ENCODE measurements around the gene INPP4A.

Gene INPP4A

GRCh38 chr2:98614024-98614739 lies 169.5 kb downstream of the INPP4A start:
- Histone ChIP-seq H3K9ac (ENCODE audit: low read length) (no peak overlapping the region), H3K27ac (ENCODE audit: low read depth, low read length) (no peak overlapping the region), H3K4me3 (ENCODE audit: low read depth in 1 of 2, low read length in 2 of 2) (no peak overlapping the region), H3K27me3 (ENCODE audit: control insufficient read depth in 1 of 2, insufficient read depth in 2 of 2, low read length in 2 of 2) (no peaks in the 10 kb centered on the region), H3K36me3 (ENCODE audit: insufficient read depth, low read length) (peaks cover 58% of the 10 kb centered on the region), H3K4me1 (ENCODE audit: insufficient read depth, low read length) (peaks cover 24% of the 10 kb centered on the region), H3K9me3 (ENCODE audit: low read length) (no peaks in the 10 kb centered on the region)

- Histone ChIP-seq H3K9ac (ENCODE audit: low read length) (no peak overlapping the region), H3K4me1 (ENCODE audit: insufficient read depth, low read length) (peaks cover 12% of the 10 kb centered on the region), H3K27ac (ENCODE audit: low read depth, low read length) (no peak overlapping the region), H3K9me3 (ENCODE audit: low read length) (no peaks in the 10 kb centered on the region), H3K27me3 (ENCODE audit: control insufficient read depth in 1 of 2, insufficient read depth in 2 of 2, low read length in 2 of 2) (no peaks in the 10 kb centered on the region), H3K36me3 (ENCODE audit: insufficient read depth, low read length) (peaks cover 49% of the 10 kb centered on the region), H3K4me3 (ENCODE audit: low read depth in 1 of 2, low read length in 2 of 2) (no peak overlapping the region)
Observed at GRCh38 chr2:98615481-98615880, 170.8 kb downstream of the INPP4A start.

GRCh38 chr2:98617149-98617548 lies 172.5 kb downstream of the INPP4A start:
- Histone ChIP-seq H3K4me1 (ENCODE audit: insufficient read depth, low read length) (no peaks in the 10 kb centered on the region), H3K9ac (ENCODE audit: low read length) (no peak overlapping the region), H3K27me3 (ENCODE audit: control insufficient read depth in 1 of 2, insufficient read depth in 2 of 2, low read length in 2 of 2) (no peaks in the 10 kb centered on the region), H3K36me3 (ENCODE audit: insufficient read depth, low read length) (peaks cover 42% of the 10 kb centered on the region), H3K27ac (ENCODE audit: low read depth, low read length) (no peak overlapping the region), H3K4me3 (ENCODE audit: low read depth in 1 of 2, low read length in 2 of 2) (no peak overlapping the region), H3K9me3 (ENCODE audit: low read length) (no peaks in the 10 kb centered on the region)

GRCh38 chr2:98623657-98624056 lies 179.0 kb downstream of the INPP4A start:
- H3K4me1 ChIP-seq (ENCODE audit: insufficient read depth, low read length): no peaks in the 10 kb centered on the region
- no peaks in the 10 kb centered on the region for H3K27me3 ChIP-seq (ENCODE audit: control insufficient read depth in 1 of 2, insufficient read depth in 2 of 2, low read length in 2 of 2)
- H3K9me3 ChIP-seq (ENCODE audit: low read length): no peaks in the 10 kb centered on the region
- H3K27ac ChIP-seq (ENCODE audit: low read depth, low read length): no peak overlapping the region
- no peak overlapping the region for H3K4me3 ChIP-seq (ENCODE audit: low read depth in 1 of 2, low read length in 2 of 2)
- peaks cover 10% of the 10 kb centered on the region for H3K36me3 ChIP-seq (ENCODE audit: insufficient read depth, low read length)
- H3K9ac ChIP-seq (ENCODE audit: low read length): no peak overlapping the region

- Histone ChIP-seq H3K9ac (ENCODE audit: low read length) (no peak overlapping the region), H3K9me3 (ENCODE audit: low read length) (no peaks in the 10 kb centered on the region), H3K36me3 (ENCODE audit: insufficient read depth, low read length) (peaks cover 32% of the 10 kb centered on the region), H3K4me1 (ENCODE audit: insufficient read depth, low read length) (no peaks in the 10 kb centered on the region), H3K27ac (ENCODE audit: low read depth, low read length) (no peak overlapping the region), H3K27me3 (ENCODE audit: control insufficient read depth in 1 of 2, insufficient read depth in 2 of 2, low read length in 2 of 2) (no peaks in the 10 kb centered on the region), H3K4me3 (ENCODE audit: low read depth in 1 of 2, low read length in 2 of 2) (no peak overlapping the region)
Observed at GRCh38 chr2:98632351-98632750, 187.7 kb downstream of the INPP4A start.

- Histone ChIP-seq H3K36me3 (ENCODE audit: insufficient read depth, low read length) (peaks cover 33% of the 10 kb centered on the region), H3K27me3 (ENCODE audit: control insufficient read depth in 1 of 2, insufficient read depth in 2 of 2, low read length in 2 of 2) (no peaks in the 10 kb centered on the region), H3K9ac (ENCODE audit: low read length) (no peak overlapping the region), H3K27ac (ENCODE audit: low read depth, low read length) (no peak overlapping the region), H3K4me3 (ENCODE audit: low read depth in 1 of 2, low read length in 2 of 2) (no peak overlapping the region), H3K4me1 (ENCODE audit: insufficient read depth, low read length) (no peaks in the 10 kb centered on the region), H3K9me3 (ENCODE audit: low read length) (no peaks in the 10 kb centered on the region)
Observed at GRCh38 chr2:98634406-98635092, 189.9 kb downstream of the INPP4A start.

- Histone ChIP-seq H3K4me3 (ENCODE audit: low read depth in 1 of 2, low read length in 2 of 2) (no peak overlapping the region), H3K9me3 (ENCODE audit: low read length) (no peaks in the 10 kb centered on the region), H3K9ac (ENCODE audit: low read length) (no peak overlapping the region), H3K36me3 (ENCODE audit: insufficient read depth, low read length) (peaks cover 29% of the 10 kb centered on the region), H3K27me3 (ENCODE audit: control insufficient read depth in 1 of 2, insufficient read depth in 2 of 2, low read length in 2 of 2) (no peaks in the 10 kb centered on the region), H3K4me1 (ENCODE audit: insufficient read depth, low read length) (no peaks in the 10 kb centered on the region), H3K27ac (ENCODE audit: low read depth, low read length) (no peak overlapping the region)
Observed at GRCh38 chr2:98637401-98638147, 192.9 kb downstream of the INPP4A start.

GRCh38 chr2:98643496-98644100 lies 198.9 kb downstream of the INPP4A start:
- H3K9me3 ChIP-seq (ENCODE audit: low read length): no peaks in the 10 kb centered on the region
- peaks cover 8% of the 10 kb centered on the region for H3K36me3 ChIP-seq (ENCODE audit: insufficient read depth, low read length)
- no peak overlapping the region for H3K4me3 ChIP-seq (ENCODE audit: low read depth in 1 of 2, low read length in 2 of 2)
- no peak overlapping the region for H3K9ac ChIP-seq (ENCODE audit: low read length)
- H3K4me1 ChIP-seq (ENCODE audit: insufficient read depth, low read length): no peaks in the 10 kb centered on the region
- no peak overlapping the region for H3K27ac ChIP-seq (ENCODE audit: low read depth, low read length)
- no peaks in the 10 kb centered on the region for H3K27me3 ChIP-seq (ENCODE audit: control insufficient read depth in 1 of 2, insufficient read depth in 2 of 2, low read length in 2 of 2)

Measured in muscle layer of colon (tissue), 2 donors.